B cell (primary cell): ENCODE results near the gene SLC6A12.

Experiments
- CTCF ChIP-seq: fragments of 200-600 bp; IDR thresholded peaks from one replicate; pipeline ENCODE4 v1.8.0; 2022; ENCODE audit warnings: antibody characterized with exemption, mild to moderate bottlenecking
- EZH2 ChIP-seq: IDR thresholded peaks from 2 replicates; pipeline ENCODE4 v1.6.1; 2012; ENCODE audit warnings: borderline replicate concordance, low read depth, mild to moderate bottlenecking, moderate library complexity, low read length; ENCODE audit not compliant: insufficient read depth, poor library complexity, severe bottlenecking

GRCh38 chr12:179131-179884 lies 34.6 kb downstream of the SLC6A12 start:
- TF ChIP-seq EZH2: no peak
- no peak for TF ChIP-seq CTCF
